Measurements from ENCODE around the gene XDH. TPM values are rescaled to one million over a fixed set of nuclear protein-coding genes. Genes with fewer than 3 reads are reported as not detected.

Gene XDH
- total RNA-seq, 1 donor from 2014 or later, result 1.0 TPM

DNA sequence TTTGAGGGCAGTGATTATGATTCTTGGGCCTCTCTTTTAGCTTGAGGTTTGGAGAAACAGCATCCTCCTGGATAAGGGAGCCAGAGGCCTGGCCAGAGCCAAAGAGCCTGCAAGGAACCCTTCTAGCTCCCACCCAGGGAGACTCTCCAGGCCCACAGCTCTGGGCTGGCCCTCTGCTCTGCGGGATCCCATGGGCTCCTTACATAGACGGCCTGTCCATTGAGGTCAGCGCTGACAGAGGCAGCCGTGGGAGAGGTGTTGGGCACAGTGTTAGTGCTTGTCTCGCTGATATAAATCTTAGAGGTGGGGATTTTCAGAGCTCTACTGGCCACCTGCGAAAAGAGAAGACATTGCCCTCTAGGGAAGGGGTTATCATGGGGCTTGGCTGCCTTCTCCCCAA, 67.2 kb downstream of the XDH start:
- Mint-ChIP-seq H3K27ac (ENCODE audit: unreplicated experiment) (no peak overlapping the region), H3K36me3 (ENCODE audit: low read depth, unreplicated experiment) (no peaks in the 10 kb centered on the region), H3K4me3 (ENCODE audit: unreplicated experiment) (no peak overlapping the region), H3K9me3 (ENCODE audit: unreplicated experiment) (no peaks in the 10 kb centered on the region), H3K27me3 (ENCODE audit: unreplicated experiment) (no peaks in the 10 kb centered on the region), H3K4me1 (ENCODE audit: unreplicated experiment) (no peaks in the 10 kb centered on the region)
- no peak for DNase-seq (ENCODE audit: low spot score)
- TF ChIP-seq, protein P1, sequence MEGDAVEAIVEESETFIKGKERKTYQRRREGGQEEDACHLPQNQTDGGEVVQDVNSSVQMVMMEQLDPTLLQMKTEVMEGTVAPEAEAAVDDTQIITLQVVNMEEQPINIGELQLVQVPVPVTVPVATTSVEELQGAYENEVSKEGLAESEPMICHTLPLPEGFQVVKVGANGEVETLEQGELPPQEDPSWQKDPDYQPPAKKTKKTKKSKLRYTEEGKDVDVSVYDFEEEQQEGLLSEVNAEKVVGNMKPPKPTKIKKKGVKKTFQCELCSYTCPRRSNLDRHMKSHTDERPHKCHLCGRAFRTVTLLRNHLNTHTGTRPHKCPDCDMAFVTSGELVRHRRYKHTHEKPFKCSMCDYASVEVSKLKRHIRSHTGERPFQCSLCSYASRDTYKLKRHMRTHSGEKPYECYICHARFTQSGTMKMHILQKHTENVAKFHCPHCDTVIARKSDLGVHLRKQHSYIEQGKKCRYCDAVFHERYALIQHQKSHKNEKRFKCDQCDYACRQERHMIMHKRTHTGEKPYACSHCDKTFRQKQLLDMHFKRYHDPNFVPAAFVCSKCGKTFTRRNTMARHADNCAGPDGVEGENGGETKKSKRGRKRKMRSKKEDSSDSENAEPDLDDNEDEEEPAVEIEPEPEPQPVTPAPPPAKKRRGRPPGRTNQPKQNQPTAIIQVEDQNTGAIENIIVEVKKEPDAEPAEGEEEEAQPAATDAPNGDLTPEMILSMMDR (IDR thresholded peaks at IDR 0.05; ENCODE audit: unreplicated experiment), result no peak

GRCh38 chr2:31344447-31344846, 70.1 kb downstream of the XDH start:
- H3K4me3 Mint-ChIP-seq (ENCODE audit: unreplicated experiment), result no peak overlapping the region
- TF ChIP-seq, protein P1 (IDR thresholded peaks at IDR 0.05; ENCODE audit: unreplicated experiment), result no peak
- H3K36me3 Mint-ChIP-seq (ENCODE audit: low read depth, unreplicated experiment), result no peaks in the 10 kb centered on the region
- no peaks in the 10 kb centered on the region for H3K9me3 Mint-ChIP-seq (ENCODE audit: unreplicated experiment)
- no peak overlapping the region for H3K27ac Mint-ChIP-seq (ENCODE audit: unreplicated experiment)
- no peak for DNase-seq (ENCODE audit: low spot score)
- H3K4me1 Mint-ChIP-seq (ENCODE audit: unreplicated experiment), result no peaks in the 10 kb centered on the region
- H3K27me3 Mint-ChIP-seq (ENCODE audit: unreplicated experiment), result peaks cover under 1% of the 10 kb centered on the region

DNA sequence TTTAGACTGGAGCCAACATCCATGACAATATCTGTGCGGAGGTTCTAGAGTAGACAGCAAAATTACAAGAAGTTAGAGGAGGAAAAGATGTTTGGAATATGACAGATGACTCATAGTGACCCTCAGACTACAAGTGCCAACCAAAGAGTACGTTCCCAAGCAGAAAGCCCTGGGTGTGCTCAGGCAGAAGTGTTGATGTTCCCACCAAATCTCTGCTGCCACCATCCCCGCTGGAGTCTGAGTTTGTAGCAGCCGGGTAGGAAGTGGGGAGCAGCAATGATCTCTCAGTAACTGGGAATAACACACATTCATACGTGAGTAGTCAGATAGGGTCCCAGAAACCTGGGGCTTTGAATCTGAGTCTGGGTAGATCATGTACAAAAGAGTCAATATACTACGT, 73.2 kb downstream of the XDH start:
- Mint-ChIP-seq H3K4me3 (ENCODE audit: unreplicated experiment) (no peak overlapping the region), H3K4me1 (ENCODE audit: unreplicated experiment) (no peaks in the 10 kb centered on the region), H3K27ac (ENCODE audit: unreplicated experiment) (no peak overlapping the region), H3K36me3 (ENCODE audit: low read depth, unreplicated experiment) (no peaks in the 10 kb centered on the region), H3K9me3 (ENCODE audit: unreplicated experiment) (no peaks in the 10 kb centered on the region), H3K27me3 (ENCODE audit: unreplicated experiment) (peaks cover 4% of the 10 kb centered on the region)
- TF ChIP-seq, protein P1 (IDR thresholded peaks at IDR 0.05; ENCODE audit: unreplicated experiment), result no peak
- no peak for DNase-seq (ENCODE audit: low spot score)

DNA sequence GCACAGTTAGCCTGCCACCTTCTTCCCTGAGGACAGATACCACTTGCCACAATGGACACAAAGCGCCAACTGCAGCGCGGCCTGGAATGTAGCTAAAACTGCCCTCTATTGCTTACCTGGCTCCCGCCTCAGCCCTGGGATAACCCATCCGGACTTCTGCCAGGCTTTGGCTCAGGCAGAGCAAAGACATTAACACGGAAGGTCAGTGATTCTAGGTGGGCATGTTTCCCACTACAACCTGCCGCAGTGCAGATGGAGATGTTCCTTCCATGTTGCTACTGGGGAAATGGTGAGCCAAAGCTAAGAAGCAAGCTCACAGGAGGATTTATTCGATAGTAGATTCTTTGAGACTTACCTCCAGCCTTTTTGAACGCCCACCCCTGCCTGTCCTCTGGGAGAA, 74.8 kb downstream of the XDH start:
- TF ChIP-seq, protein P1 (IDR thresholded peaks at IDR 0.05; ENCODE audit: unreplicated experiment), result no peak
- DNase-seq (ENCODE audit: low spot score), result no peak
- H3K4me3 Mint-ChIP-seq (ENCODE audit: unreplicated experiment), result no peak overlapping the region
- H3K4me1 Mint-ChIP-seq (ENCODE audit: unreplicated experiment), result no peaks in the 10 kb centered on the region
- no peak overlapping the region for H3K27ac Mint-ChIP-seq (ENCODE audit: unreplicated experiment)
- no peaks in the 10 kb centered on the region for H3K9me3 Mint-ChIP-seq (ENCODE audit: unreplicated experiment)
- H3K27me3 Mint-ChIP-seq (ENCODE audit: unreplicated experiment), result peaks cover 4% of the 10 kb centered on the region
- H3K36me3 Mint-ChIP-seq (ENCODE audit: low read depth, unreplicated experiment), result no peaks in the 10 kb centered on the region

- no peak overlapping the region for H3K4me3 Mint-ChIP-seq (ENCODE audit: unreplicated experiment)
- no peak overlapping the region for H3K27ac Mint-ChIP-seq (ENCODE audit: unreplicated experiment)
- H3K9me3 Mint-ChIP-seq (ENCODE audit: unreplicated experiment), result no peaks in the 10 kb centered on the region
- TF ChIP-seq, protein P1 (IDR thresholded peaks at IDR 0.05; ENCODE audit: unreplicated experiment), result no peak
- H3K4me1 Mint-ChIP-seq (ENCODE audit: unreplicated experiment), result no peaks in the 10 kb centered on the region
- no peak for DNase-seq (ENCODE audit: low spot score)
- peaks cover 4% of the 10 kb centered on the region for H3K27me3 Mint-ChIP-seq (ENCODE audit: unreplicated experiment)
- no peaks in the 10 kb centered on the region for H3K36me3 Mint-ChIP-seq (ENCODE audit: low read depth, unreplicated experiment)
Measured at GRCh38 chr2:31337860-31338259, 76.7 kb downstream of the XDH start.
